HEK293 (cell line): ENCODE measurements around the gene ZNF189.

Experiments used
- CTCF ChIA-PET: fragments of 350-600 bp; formaldehyde crosslinking; extraction: SDS; loops from one replicate; lab custom pipeline; 2021; ENCODE audit warnings: antibody characterized with exemption; lab: Yijun Ruan, JAX
- POLR2A ChIA-PET: fragments of 300-600 bp; formaldehyde crosslinking; extraction: SDS; loops from one replicate; lab custom pipeline; 2020; ENCODE audit warnings: antibody characterized with exemption, inconsistent platforms; lab: Yijun Ruan, JAX
- H3K27ac ChIP-seq: fragments of 200-500 bp; sonication (Bioruptor generic); 2 replicates; pipeline ENCODE4 v1.5.1; 2014; ENCODE audit warnings: low read depth, low read length, control low read depth, inconsistent platforms; ENCODE audit errors: extremely low read depth
- H3K36me3 ChIP-seq, 2 experiments: fragments of 200-500 bp in 1 of 2; sonication (Bioruptor generic) in 1 of 2; 1 replicate in 1 of 2; 2 replicates in 1 of 2; pipeline ENCODE4 v1.5.1; 2014 to 2017; ENCODE audit warnings: inconsistent platforms in 2 of 2, low read length in 2 of 2; ENCODE audit not compliant: control insufficient read depth in 2 of 2, insufficient read depth in 1 of 2
- H3K4me1 ChIP-seq: fragments of 200-500 bp; sonication (Bioruptor generic); 2 replicates; pipeline ENCODE4 v1.5.1; 2014; ENCODE audit warnings: mild to moderate bottlenecking, low read length, inconsistent platforms; ENCODE audit not compliant: control insufficient read depth, insufficient read depth
- H3K4me3 ChIP-seq: 2 replicates; pipeline ENCODE4 v1.5.1; 2011; ENCODE audit warnings: low read depth, mild to moderate bottlenecking, control low read depth, low read length, moderate library complexity
- H3K9me3 ChIP-seq: fragments of 200-500 bp; sonication (Bioruptor generic); 2 replicates; pipeline ENCODE4 v1.5.1; 2014; ENCODE audit warnings: low read depth, low read length, inconsistent platforms; ENCODE audit not compliant: control insufficient read depth, insufficient read depth
- FEZF1 ChIP-seq: fragments of 450-650 bp; formaldehyde crosslinking; IDR thresholded peaks from 2 replicates; pipeline ENCODE4 v1.5.1; 2016; ENCODE audit warnings: missing biosample characterization, missing genetic modification characterization
- OSR2 ChIP-seq: fragments of 450-650 bp; formaldehyde crosslinking; IDR thresholded peaks from 2 replicates; pipeline ENCODE4 v1.5.1; 2016; ENCODE audit warnings: missing biosample characterization, missing genetic modification characterization
- PATZ1 ChIP-seq: fragments of 450-650 bp; formaldehyde crosslinking; IDR thresholded peaks from 2 replicates; pipeline ENCODE4 v1.5.1; 2016; ENCODE audit warnings: missing biosample characterization, missing genetic modification characterization
- PRDM2 ChIP-seq: fragments of 450-650 bp; formaldehyde crosslinking; IDR thresholded peaks from 2 replicates; pipeline ENCODE4 v1.5.1; 2016; ENCODE audit warnings: missing biosample characterization, missing genetic modification characterization, borderline replicate concordance
- SALL2 ChIP-seq: fragments of 450-650 bp; formaldehyde crosslinking; IDR thresholded peaks from 2 replicates; pipeline ENCODE4 v1.5.0; 2017; ENCODE audit warnings: missing biosample characterization, mild to moderate bottlenecking, missing genetic modification characterization, borderline replicate concordance
- SP2 ChIP-seq: fragments of 450-650 bp; formaldehyde crosslinking; IDR thresholded peaks from 2 replicates; pipeline ENCODE4 v1.5.1; 2016; ENCODE audit warnings: missing biosample characterization, missing genetic modification characterization
- SP3 ChIP-seq: fragments of 450-650 bp; formaldehyde crosslinking; IDR thresholded peaks from 2 replicates; pipeline ENCODE4 v1.5.1; 2016; ENCODE audit warnings: missing biosample characterization, missing genetic modification characterization
- ZBTB10 ChIP-seq: fragments of 450-650 bp; formaldehyde crosslinking; IDR thresholded peaks from 2 replicates; pipeline ENCODE4 v1.5.1; 2016; ENCODE audit warnings: missing biosample characterization, missing genetic modification characterization
- ZBTB17 ChIP-seq: fragments of 450-650 bp; formaldehyde crosslinking; IDR thresholded peaks from 2 replicates; pipeline ENCODE4 v1.5.1; 2016; ENCODE audit warnings: missing biosample characterization, missing genetic modification characterization
- ZFP41 ChIP-seq: fragments of 450-650 bp; formaldehyde crosslinking; IDR thresholded peaks from 2 replicates; pipeline ENCODE4 v1.5.1; 2016; ENCODE audit warnings: missing biosample characterization, missing genetic modification characterization, borderline replicate concordance
- ZNF140 ChIP-seq: fragments of 450-650 bp; formaldehyde crosslinking; IDR thresholded peaks from 2 replicates; pipeline ENCODE4 v1.5.1; 2016; ENCODE audit warnings: missing biosample characterization, missing genetic modification characterization
- ZNF146 ChIP-seq: fragments of 450-650 bp; formaldehyde crosslinking; IDR thresholded peaks from 2 replicates; pipeline ENCODE4 v1.5.1; 2016; ENCODE audit warnings: missing biosample characterization, missing genetic modification characterization
- ZNF2 ChIP-seq: fragments of 450-650 bp; formaldehyde crosslinking; IDR thresholded peaks from 2 replicates; pipeline ENCODE4 v1.5.1; 2016; ENCODE audit warnings: missing biosample characterization, missing genetic modification characterization
- ZNF37A ChIP-seq: fragments of 450-650 bp; IDR thresholded peaks from 2 replicates; pipeline ENCODE4 v1.5.1; 2018; ENCODE audit warnings: missing biosample characterization, missing genetic modification characterization
- ZNF48 ChIP-seq: fragments of 450-650 bp; formaldehyde crosslinking; IDR thresholded peaks from 2 replicates; pipeline ENCODE4 v1.5.1; 2016; ENCODE audit warnings: missing biosample characterization, missing genetic modification characterization
- ZNF514 ChIP-seq: fragments of 450-650 bp; formaldehyde crosslinking; IDR thresholded peaks from 2 replicates; pipeline ENCODE4 v1.5.1; 2016; ENCODE audit warnings: missing biosample characterization, missing genetic modification characterization
- ZNF629 ChIP-seq: fragments of 450-650 bp; formaldehyde crosslinking; IDR thresholded peaks from 2 replicates; pipeline ENCODE4 v1.5.1; 2017; ENCODE audit warnings: missing biosample characterization, missing genetic modification characterization
- ZNF670 ChIP-seq: fragments of 450-650 bp; formaldehyde crosslinking; IDR thresholded peaks from 2 replicates; pipeline ENCODE4 v1.5.1; 2016; ENCODE audit warnings: missing biosample characterization, missing genetic modification characterization, low read depth
- ZNF768 ChIP-seq: fragments of 450-650 bp; formaldehyde crosslinking; IDR thresholded peaks from 2 replicates; pipeline ENCODE4 v1.5.1; 2018; ENCODE audit warnings: missing biosample characterization, mild to moderate bottlenecking, missing genetic modification characterization
- ZNF776 ChIP-seq: fragments of 450-650 bp; formaldehyde crosslinking; IDR thresholded peaks from 2 replicates; pipeline ENCODE4 v1.5.0; 2017; ENCODE audit warnings: missing biosample characterization, missing genetic modification characterization, borderline replicate concordance
- ZNF792 ChIP-seq: fragments of 450-650 bp; formaldehyde crosslinking; IDR thresholded peaks from 2 replicates; pipeline ENCODE4 v1.5.1; 2016; ENCODE audit warnings: missing biosample characterization, missing genetic modification characterization
- TF ChIP-seq, protein P1 (sequence below): IDR thresholded peaks from 2 replicates; pipeline ENCODE4 v1.6.1; 2011; ENCODE audit warnings: mild to moderate bottlenecking, low read depth, low read length, borderline replicate concordance
- TF ChIP-seq, protein P2 (sequence below): fragments of 450-650 bp; formaldehyde crosslinking; IDR thresholded peaks from 2 replicates; pipeline ENCODE4 v1.5.1; 2016; ENCODE audit warnings: missing biosample characterization, missing genetic modification characterization

ZNF189 gene

DNA sequence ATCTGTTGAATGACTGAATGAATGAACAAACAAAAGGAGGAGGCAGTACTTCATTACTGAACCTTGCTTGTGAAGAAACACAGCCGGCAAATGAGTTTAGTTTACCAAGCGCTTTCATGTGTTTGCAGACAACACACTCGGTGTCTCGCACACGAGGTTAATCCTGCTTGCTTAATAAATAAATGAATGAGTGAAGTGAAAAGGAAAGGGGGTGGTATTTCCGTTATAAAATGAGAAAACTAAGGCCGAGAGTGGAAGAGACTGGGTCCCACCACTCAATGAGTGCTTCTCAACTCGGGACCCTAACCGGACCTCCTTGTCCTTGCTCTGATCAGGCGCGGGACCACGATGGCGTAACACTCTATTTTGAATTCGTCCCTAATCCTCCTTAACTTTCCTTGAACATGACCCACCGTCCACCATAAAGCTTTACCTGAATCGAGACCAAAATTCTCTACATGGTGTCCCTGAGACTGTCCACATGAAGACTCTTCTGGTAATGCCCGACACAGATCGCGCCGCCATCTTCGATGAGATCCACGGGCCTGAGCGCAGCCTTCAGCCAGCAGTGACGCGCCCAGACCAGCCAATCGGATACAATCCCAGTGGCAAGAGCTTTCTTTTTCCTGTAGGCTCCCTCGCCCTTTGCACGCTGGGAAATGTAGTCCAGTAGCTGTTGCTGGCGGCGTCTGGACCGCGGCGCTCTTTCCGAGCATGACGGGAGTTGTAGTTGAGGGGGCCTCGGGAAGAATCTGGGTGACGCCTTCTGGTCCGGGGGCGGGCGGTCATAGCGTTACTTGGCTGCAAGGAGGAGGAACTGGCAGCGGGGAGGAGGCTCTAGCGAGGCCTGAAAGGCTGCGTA is at the start of gene ZNF189, which contains the start of gene MRPL50:
ZNF189 (plus strand) TSS at position 784 of the 862 bp plus-strand sequence. CDS start 306 bp downstream, outside the sequence.
MRPL50 (minus strand) TSS at position 551 of the 862 bp plus-strand sequence; CDS start at position 525, 26 bp downstream.
- Histone ChIP-seq H3K4me3 (peak within 1 kb of the TSS; percentile 84), H3K36me3 (peaks cover 20 to 68% of the 10 kb centered on the region in 2 experiments), H3K27ac (peak within 1 kb of the TSS; percentile 59; the same call in 1 of the 2 replicates), H3K9me3 (no peaks in the 10 kb centered on the region), H3K4me1 (no peaks in the 10 kb centered on the region)
- CTCF ChIA-PET = interaction anchor here (0.6 to 2.3 kb wide), 4 partner anchors 10 to 131 kb away, joined by 3 to 16 read pairs (median 5); no protein-coding TSS in a partner anchor
- POLR2A ChIA-PET = interaction anchor here (0.8 to 1.7 kb wide), 9 partner anchors 10 to 140 kb away, joined by 3 to 17 read pairs (median 5); partner anchors contain the start of gene RNF20
- TF ChIP-seq ZBTB17 (tag by site-specific recombination) = peak; percentile 95
- peak; percentile 81 for TF ChIP-seq SP3 (tag by site-specific recombination)
- TF ChIP-seq ZNF48 (tag by site-specific recombination) = no peak
- TF ChIP-seq ZNF146 (tag by site-specific recombination) = no peak
- no peak for TF ChIP-seq SALL2 (tag by site-specific recombination)
- TF ChIP-seq ZNF514 (tag by site-specific recombination) = no peak
- TF ChIP-seq PRDM2 (tag by site-specific recombination) = no peak
- TF ChIP-seq ZNF140 = no peak
- TF ChIP-seq ZNF768 (tag by site-specific recombination) = no peak
- TF ChIP-seq PATZ1 (tag by site-specific recombination) = peak; percentile 54; the same call in 1 of the 2 replicates
- TF ChIP-seq FEZF1 (tag by site-specific recombination) = no peak
- no peak for TF ChIP-seq ZNF776 (tag by site-specific recombination)
- no peak for TF ChIP-seq ZNF670 (tag by site-specific recombination)
- TF ChIP-seq ZNF37A = no peak
- TF ChIP-seq ZBTB10 = no peak
- TF ChIP-seq ZNF2 (tag by site-specific recombination) = peak; percentile 52; the same call in 1 of the 2 replicates
- TF ChIP-seq OSR2 = no peak
- peak; percentile 59 for TF ChIP-seq ZNF629 (tag by site-specific recombination)
- TF ChIP-seq, protein P1, sequence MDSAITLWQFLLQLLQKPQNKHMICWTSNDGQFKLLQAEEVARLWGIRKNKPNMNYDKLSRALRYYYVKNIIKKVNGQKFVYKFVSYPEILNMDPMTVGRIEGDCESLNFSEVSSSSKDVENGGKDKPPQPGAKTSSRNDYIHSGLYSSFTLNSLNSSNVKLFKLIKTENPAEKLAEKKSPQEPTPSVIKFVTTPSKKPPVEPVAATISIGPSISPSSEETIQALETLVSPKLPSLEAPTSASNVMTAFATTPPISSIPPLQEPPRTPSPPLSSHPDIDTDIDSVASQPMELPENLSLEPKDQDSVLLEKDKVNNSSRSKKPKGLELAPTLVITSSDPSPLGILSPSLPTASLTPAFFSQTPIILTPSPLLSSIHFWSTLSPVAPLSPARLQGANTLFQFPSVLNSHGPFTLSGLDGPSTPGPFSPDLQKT = no peak
- no peak for TF ChIP-seq ZFP41 (tag by site-specific recombination)
- peak; percentile 79 for TF ChIP-seq SP2 (tag by site-specific recombination)
- TF ChIP-seq ZNF792 = no peak
- TF ChIP-seq, protein P2, sequence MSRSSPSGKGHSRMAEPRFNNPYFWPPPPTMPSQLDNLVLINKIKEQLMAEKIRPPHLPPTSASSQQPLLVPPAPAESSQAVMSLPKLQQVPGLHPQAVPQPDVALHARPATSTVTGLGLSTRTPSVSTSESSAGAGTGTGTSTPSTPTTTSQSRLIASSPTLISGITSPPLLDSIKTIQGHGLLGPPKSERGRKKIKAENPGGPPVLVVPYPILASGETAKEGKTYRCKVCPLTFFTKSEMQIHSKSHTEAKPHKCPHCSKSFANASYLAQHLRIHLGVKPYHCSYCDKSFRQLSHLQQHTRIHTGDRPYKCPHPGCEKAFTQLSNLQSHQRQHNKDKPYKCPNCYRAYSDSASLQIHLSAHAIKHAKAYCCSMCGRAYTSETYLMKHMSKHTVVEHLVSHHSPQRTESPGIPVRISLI (tag by site-specific recombination) = no peak
